ENCODE results near the gene ODAPH.

GRCh38 chr4:75514131-75514948 is 41.5 kb upstream of the ODAPH start, which contains the start of the genes RCHY1 and THAP6:
- TF ChIP-seq, protein P1, sequence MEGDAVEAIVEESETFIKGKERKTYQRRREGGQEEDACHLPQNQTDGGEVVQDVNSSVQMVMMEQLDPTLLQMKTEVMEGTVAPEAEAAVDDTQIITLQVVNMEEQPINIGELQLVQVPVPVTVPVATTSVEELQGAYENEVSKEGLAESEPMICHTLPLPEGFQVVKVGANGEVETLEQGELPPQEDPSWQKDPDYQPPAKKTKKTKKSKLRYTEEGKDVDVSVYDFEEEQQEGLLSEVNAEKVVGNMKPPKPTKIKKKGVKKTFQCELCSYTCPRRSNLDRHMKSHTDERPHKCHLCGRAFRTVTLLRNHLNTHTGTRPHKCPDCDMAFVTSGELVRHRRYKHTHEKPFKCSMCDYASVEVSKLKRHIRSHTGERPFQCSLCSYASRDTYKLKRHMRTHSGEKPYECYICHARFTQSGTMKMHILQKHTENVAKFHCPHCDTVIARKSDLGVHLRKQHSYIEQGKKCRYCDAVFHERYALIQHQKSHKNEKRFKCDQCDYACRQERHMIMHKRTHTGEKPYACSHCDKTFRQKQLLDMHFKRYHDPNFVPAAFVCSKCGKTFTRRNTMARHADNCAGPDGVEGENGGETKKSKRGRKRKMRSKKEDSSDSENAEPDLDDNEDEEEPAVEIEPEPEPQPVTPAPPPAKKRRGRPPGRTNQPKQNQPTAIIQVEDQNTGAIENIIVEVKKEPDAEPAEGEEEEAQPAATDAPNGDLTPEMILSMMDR (IDR thresholded peaks at IDR 0.05), result peak in 3 of 6 experiments; percentile 6 to 26 (median 22)
- TF ChIP-seq POLR2A (IDR thresholded peaks at IDR 0.05), result peak; percentile 82 to 92
